ENCODE results near the gene CRYL1.

DNA sequence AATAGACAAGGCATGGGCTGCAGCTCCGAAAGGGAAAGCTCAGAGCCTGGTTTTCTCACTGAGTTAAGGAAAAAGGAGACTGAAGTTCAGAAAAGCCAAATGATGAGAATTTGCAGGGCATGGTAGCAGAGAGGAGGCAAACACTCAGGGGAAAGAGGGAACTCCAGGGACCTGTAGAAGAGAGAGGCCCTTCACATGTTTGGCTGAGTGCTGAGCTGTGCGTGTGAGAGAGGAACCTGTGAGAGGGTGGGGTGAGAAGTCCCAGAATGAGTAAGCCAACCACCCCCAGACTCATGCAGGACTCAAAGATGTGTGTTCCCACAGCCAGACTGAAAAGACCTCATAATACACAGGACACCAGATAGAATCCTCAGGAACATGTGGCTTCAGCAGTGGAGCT lies 2.8 kb upstream of the CRYL1 start:
- TF ChIP-seq, protein P1, sequence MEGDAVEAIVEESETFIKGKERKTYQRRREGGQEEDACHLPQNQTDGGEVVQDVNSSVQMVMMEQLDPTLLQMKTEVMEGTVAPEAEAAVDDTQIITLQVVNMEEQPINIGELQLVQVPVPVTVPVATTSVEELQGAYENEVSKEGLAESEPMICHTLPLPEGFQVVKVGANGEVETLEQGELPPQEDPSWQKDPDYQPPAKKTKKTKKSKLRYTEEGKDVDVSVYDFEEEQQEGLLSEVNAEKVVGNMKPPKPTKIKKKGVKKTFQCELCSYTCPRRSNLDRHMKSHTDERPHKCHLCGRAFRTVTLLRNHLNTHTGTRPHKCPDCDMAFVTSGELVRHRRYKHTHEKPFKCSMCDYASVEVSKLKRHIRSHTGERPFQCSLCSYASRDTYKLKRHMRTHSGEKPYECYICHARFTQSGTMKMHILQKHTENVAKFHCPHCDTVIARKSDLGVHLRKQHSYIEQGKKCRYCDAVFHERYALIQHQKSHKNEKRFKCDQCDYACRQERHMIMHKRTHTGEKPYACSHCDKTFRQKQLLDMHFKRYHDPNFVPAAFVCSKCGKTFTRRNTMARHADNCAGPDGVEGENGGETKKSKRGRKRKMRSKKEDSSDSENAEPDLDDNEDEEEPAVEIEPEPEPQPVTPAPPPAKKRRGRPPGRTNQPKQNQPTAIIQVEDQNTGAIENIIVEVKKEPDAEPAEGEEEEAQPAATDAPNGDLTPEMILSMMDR (IDR thresholded peaks at IDR 0.05): no peak
- no peak for TF ChIP-seq EZH2 (IDR thresholded peaks at IDR 0.05; ENCODE audit: borderline replicate concordance, insufficient read depth, low read depth, low read length, poor library complexity, severe bottlenecking)
